GM23248 (cell line): ENCODE measurements around the gene CSNK1G1. TPM values are rescaled to one million over a fixed set of nuclear protein-coding genes. Genes with fewer than 3 reads are reported as not detected.

Experiments
- DNase-seq: peaks from one replicate; pipeline ENCODE4 v3.0.0-alpha.2; 2015
- H2AFZ ChIP-seq: fragments of 200-600 bp; sonication (generic); 2 replicates; pipeline ENCODE4 v1.6.1; 2016; ENCODE audit warnings: antibody characterized with exemption
- H3F3A ChIP-seq: fragments of 200-600 bp; sonication (generic); 2 replicates; pipeline ENCODE4 v1.6.1; 2016; ENCODE audit warnings: mild to moderate bottlenecking, antibody characterized with exemption, mixed run types; ENCODE audit not compliant: insufficient read depth
- H3K27ac ChIP-seq: fragments of 200-600 bp; sonication (generic); 2 replicates; pipeline ENCODE4 v1.5.1; 2016; ENCODE audit warnings: mild to moderate bottlenecking
- H3K27me3 ChIP-seq: fragments of 200-600 bp; sonication (generic); replicated peaks from 2 replicates; pipeline ENCODE4 v1.6.1; 2016; ENCODE audit warnings: mild to moderate bottlenecking; ENCODE audit not compliant: insufficient read depth
- H3K36me3 ChIP-seq: fragments of 200-600 bp; sonication (generic); 2 replicates; pipeline ENCODE4 v1.6.1; 2016; ENCODE audit warnings: low read depth, mild to moderate bottlenecking
- H3K4me1 ChIP-seq: fragments of 200-600 bp; sonication (generic); 2 replicates; pipeline ENCODE4 v1.6.1; 2016; ENCODE audit warnings: mild to moderate bottlenecking; ENCODE audit not compliant: insufficient read depth
- H3K4me2 ChIP-seq: fragments of 200-600 bp; sonication (generic); one replicate; pipeline ENCODE4 v1.6.1; 2016; ENCODE audit warnings: mild to moderate bottlenecking; ENCODE audit not compliant: unreplicated experiment
- H3K4me3 ChIP-seq: fragments of 200-600 bp; sonication (generic); 2 replicates; pipeline ENCODE4 v1.5.1; 2016; ENCODE audit warnings: mild to moderate bottlenecking
- H3K79me2 ChIP-seq: fragments of 200-600 bp; sonication (generic); 2 replicates; pipeline ENCODE4 v1.6.1; 2016; ENCODE audit warnings: mild to moderate bottlenecking; ENCODE audit not compliant: insufficient read depth
- H3K9ac ChIP-seq: fragments of 200-600 bp; sonication (generic); 2 replicates; pipeline ENCODE4 v1.6.1; 2016; ENCODE audit warnings: mild to moderate bottlenecking
- H3K9me2 ChIP-seq: fragments of 200-600 bp; sonication (generic); 2 replicates; pipeline ENCODE4 v1.6.1; 2016; ENCODE audit warnings: mixed run types, mild to moderate bottlenecking, moderate library complexity; ENCODE audit not compliant: insufficient read depth
- H3K9me3 ChIP-seq: fragments of 200-600 bp; sonication (generic); one replicate; pipeline ENCODE4 v1.6.1; 2017; ENCODE audit warnings: low read depth
- H4K20me1 ChIP-seq: fragments of 200-600 bp; sonication (generic); 2 replicates; pipeline ENCODE4 v1.6.0; 2016; ENCODE audit not compliant: insufficient read depth
- EZH2 ChIP-seq: fragments of 200-600 bp; sonication (generic); IDR thresholded peaks from 2 replicates; pipeline ENCODE4 v1.6.1; 2018; ENCODE audit warnings: antibody characterized with exemption, mild to moderate bottlenecking; ENCODE audit not compliant: insufficient read depth, poor library complexity, severe bottlenecking
- EZH2phosphoT487 ChIP-seq: fragments of 200-600 bp; sonication (generic); IDR thresholded peaks from 2 replicates; pipeline ENCODE4 v1.6.1; 2018; ENCODE audit warnings: antibody characterized with exemption, moderate library complexity, mild to moderate bottlenecking, low read depth; ENCODE audit not compliant: insufficient read depth
- WGBS, 2 experiments: methylation state at CpG; one replicate each; pipeline ENCODE4 v1.1.6; 2015 to 2017; ENCODE audit warnings: low lambda C conversion rate in 2 of 2, low coverage in 1 of 2; ENCODE audit errors: missing lambda C conversion rate in 2 of 2; 5-methylcytosine and 5-hydroxymethylcytosine counted together
- in situ Hi-C: fragments of 300-500 bp; cut with MboI; formaldehyde crosslinking; loops from 2 replicates; pipeline ENCODE4 v1.15.0; 2020
- polyA plus RNA-seq: library from polyadenylated mRNA; unstranded; fragments of >200 nt; fragmentation: Nextera tagmentation; extraction: Ambion mirVana; gene quantifications from 2 replicates; pipeline ENCODE4 v1.2.1, GENCODE V29; 2016
- total RNA-seq: library from RNA; depleted of rRNA; stranded (reverse); fragments of >200 nt; shearing (Covaris generic); gene quantifications from 2 replicates; pipeline ENCODE4 v1.2.3, GENCODE V29; 2014

Gene CSNK1G1
- total and polyA plus RNA-seq, 2 experiments from 2014 or later = 14.8 to 17.1 TPM

DNA sequence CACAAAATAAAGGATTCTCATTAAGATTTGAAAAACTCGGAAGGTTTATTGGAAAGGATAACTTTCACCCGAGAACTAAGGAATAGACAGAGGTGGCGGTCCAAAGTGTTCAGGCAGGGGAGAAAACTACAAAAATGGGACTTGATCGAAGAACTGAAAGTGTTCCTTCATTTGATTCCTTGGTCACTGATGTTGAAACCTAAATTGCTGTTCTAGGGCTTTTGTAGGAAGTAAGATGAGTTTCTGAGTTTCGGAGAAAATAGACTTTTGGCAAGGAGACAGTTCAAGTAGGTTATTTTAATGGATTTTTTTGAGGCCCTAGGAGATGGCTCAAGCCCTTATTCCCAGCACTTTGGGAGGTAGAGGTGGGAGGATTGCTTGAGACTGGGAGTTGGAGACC is 33.1 kb upstream of the CSNK1G1 start:
- no peak overlapping the region for H3K9ac ChIP-seq
- no peaks in the 10 kb centered on the region for H3K9me3 ChIP-seq
- peak overlapping the region; percentile 77 for H3K4me2 ChIP-seq
- in situ Hi-C loops = no loop called here
- H3K36me3 ChIP-seq = 0 out of 2 replicates have a peak, but pooled peaks cover 4% of the 10 kb centered on the region
- H4K20me1 ChIP-seq = no peaks in the 10 kb centered on the region; the same call in 1 of the 2 replicates
- 0 out of 2 replicates have a peak, but pooled peaks cover 3% of the 10 kb centered on the region for H3K9me2 ChIP-seq
- no peak overlapping the region for H3K27ac ChIP-seq
- H3K4me3 ChIP-seq = peak overlapping the region; percentile 98
- peaks cover 11% of the 10 kb centered on the region; the same call in 1 of the 2 replicates for H3K4me1 ChIP-seq
- DNase-seq = no peak
- 90 to 93% methylated on average over 5 of the region's 5 CpGs for WGBS, 2 experiments
- TF ChIP-seq EZH2phosphoT487 (no peak), EZH2 (no peak)
- H2AFZ ChIP-seq = no peak overlapping the region
- H3K27me3 ChIP-seq = no peaks in the 10 kb centered on the region
- peaks cover 55% of the 10 kb centered on the region for H3K79me2 ChIP-seq
- no peaks in the 10 kb centered on the region for H3F3A ChIP-seq

DNA sequence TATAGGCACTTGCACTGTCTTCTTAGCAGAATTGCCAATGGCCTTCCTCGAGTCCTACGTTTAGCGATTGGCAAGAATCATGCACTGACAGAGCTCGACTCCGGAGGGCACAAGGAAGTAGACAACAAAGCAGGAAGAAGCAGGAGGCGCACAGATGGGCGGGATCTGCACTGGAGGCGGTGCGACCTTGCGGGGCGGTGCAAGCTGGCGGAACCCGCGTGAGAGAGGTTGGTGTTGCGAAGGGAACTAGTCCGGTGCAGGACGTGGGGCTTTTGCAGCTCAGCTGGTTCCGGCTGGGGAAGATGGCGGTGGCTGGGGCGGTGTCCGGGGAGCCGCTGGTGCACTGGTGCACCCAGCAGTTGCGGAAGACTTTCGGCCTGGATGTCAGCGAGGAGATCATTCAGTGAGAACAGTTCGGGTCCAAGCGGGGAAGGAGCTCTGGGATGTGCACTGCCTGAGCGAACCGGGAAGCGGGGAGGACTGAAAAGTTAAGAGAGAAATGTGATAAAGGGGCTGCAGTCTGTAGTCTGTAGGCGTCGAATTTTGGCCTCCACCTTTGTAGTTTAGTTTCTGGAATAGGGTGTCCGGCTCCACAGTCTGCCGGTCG is 31.7 kb upstream of the CSNK1G1 start, which contains the start of gene TRIP4:
Gene TRIP4 (plus strand): TSS at position 275 of the 607 bp plus-strand sequence. CDS start 28 bp downstream, at position 303.
- Histone ChIP-seq H3K27ac (peak within 1 kb of the TSS; percentile 72), H3K36me3 (no peaks in the 10 kb centered on the region), H3K27me3 (no peaks in the 10 kb centered on the region), H3K9me2 (0 out of 2 replicates have a peak, but pooled peaks cover 3% of the 10 kb centered on the region), H2AFZ (peak within 1 kb of the TSS; percentile 97), H3K4me3 (peak within 1 kb of the TSS; percentile 98), H3K9ac (peak within 1 kb of the TSS; percentile 91), H4K20me1 (no peaks in the 10 kb centered on the region), H3F3A (no peaks in the 10 kb centered on the region), H3K4me1 (peaks cover 11% of the 10 kb centered on the region; the same call in 1 of the 2 replicates), H3K9me3 (no peaks in the 10 kb centered on the region), H3K4me2 (peak within 1 kb of the TSS; percentile 77), H3K79me2 (peaks cover 53% of the 10 kb centered on the region)
- DNase-seq = peak; percentile 99
- no peak for TF ChIP-seq EZH2
- WGBS, 2 experiments = 1% methylated on average over 35 of the region's 35 CpGs
- in situ Hi-C loops = no loop called here

DNA sequence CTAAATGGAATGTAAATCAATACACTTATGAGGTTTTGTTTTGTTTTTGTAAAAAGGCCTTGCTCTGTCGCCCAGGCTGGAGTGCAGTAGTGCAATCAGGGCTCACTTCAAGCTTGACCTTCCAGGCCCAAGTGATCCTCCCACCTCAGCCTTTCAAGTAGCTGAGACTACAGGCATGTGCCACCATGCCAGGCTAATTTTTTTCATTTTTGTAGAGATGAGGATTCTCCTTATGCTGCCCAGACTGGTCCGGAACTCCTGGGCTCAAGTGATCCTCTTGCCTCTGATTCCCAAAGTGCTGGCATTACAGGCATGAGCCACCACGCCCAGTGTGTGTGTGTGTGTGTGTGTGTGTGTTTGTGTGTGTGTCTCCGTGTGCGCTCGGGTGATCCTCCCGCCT is 30.3 kb upstream of the CSNK1G1 start:
- H3K4me2 ChIP-seq = no peak overlapping the region
- WGBS, 2 experiments = 89 to 92% methylated on average over 7 of the region's 7 CpGs
- H3K9me3 ChIP-seq = no peaks in the 10 kb centered on the region
- no peaks in the 10 kb centered on the region for H3K27me3 ChIP-seq
- H4K20me1 ChIP-seq = no peaks in the 10 kb centered on the region
- H3F3A ChIP-seq = no peaks in the 10 kb centered on the region
- H3K9ac ChIP-seq = no peak overlapping the region
- 0 out of 2 replicates have a peak, but pooled peaks cover 3% of the 10 kb centered on the region for H3K9me2 ChIP-seq
- in situ Hi-C loops = no loop called here
- H3K79me2 ChIP-seq = peaks cover 40% of the 10 kb centered on the region
- no peak overlapping the region for H3K27ac ChIP-seq
- DNase-seq = no peak
- H3K36me3 ChIP-seq = no peaks in the 10 kb centered on the region
- H2AFZ ChIP-seq = no peak overlapping the region
- H3K4me3 ChIP-seq = no peak overlapping the region
- TF ChIP-seq EZH2phosphoT487 (no peak), EZH2 (no peak)
- peaks cover 15% of the 10 kb centered on the region for H3K4me1 ChIP-seq

DNA sequence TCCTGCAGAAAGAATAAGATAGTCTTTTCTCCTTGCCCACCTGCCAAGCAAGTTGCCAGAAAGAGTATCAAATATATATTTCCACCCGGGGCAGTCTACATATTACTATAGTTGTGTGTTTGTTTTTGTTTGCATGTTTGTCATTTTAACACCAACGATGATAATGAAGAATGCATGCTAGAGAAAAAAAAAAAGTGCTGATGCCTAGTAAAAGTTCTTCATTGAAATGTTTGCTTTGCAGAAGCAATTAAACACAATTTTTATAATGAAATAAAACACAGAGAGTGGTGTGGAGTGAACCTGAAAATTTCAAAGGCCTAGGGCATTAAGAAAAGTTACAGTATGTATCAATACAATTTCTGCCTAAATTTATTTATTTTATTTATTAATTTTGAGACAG is 27.8 kb upstream of the CSNK1G1 start:
- Histone ChIP-seq H3K4me3 (no peak overlapping the region), H3K27me3 (no peaks in the 10 kb centered on the region), H3K79me2 (peaks cover 34% of the 10 kb centered on the region), H3F3A (0 out of 2 replicates have a peak, but pooled peaks cover 4% of the 10 kb centered on the region), H3K9me3 (no peaks in the 10 kb centered on the region), H3K9ac (no peak overlapping the region), H2AFZ (no peak overlapping the region), H3K27ac (no peak overlapping the region), H4K20me1 (no peaks in the 10 kb centered on the region), H3K4me1 (peaks cover 13% of the 10 kb centered on the region), H3K4me2 (no peak overlapping the region), H3K9me2 (0 out of 2 replicates have a peak, but pooled peaks cover 3% of the 10 kb centered on the region), H3K36me3 (no peaks in the 10 kb centered on the region)
- in situ Hi-C loops = no loop called here
- 5 to 13% methylated on average over 2 of the region's 2 CpGs for WGBS, 2 experiments
- DNase-seq = no peak
- no peak for TF ChIP-seq EZH2
- TF ChIP-seq EZH2phosphoT487 = no peak
